Measurements from ENCODE around the gene SLC25A4. TPM values are rescaled to one million over a fixed set of nuclear protein-coding genes. Genes with fewer than 3 reads are reported as not detected.

The SLC25A4 gene
- polyA plus RNA-seq, 4 donors = 28.0 to 66.9 (median 43.7) TPM

GRCh38 chr4:185124006-185124405, 19.1 kb upstream of the SLC25A4 start:
- Histone ChIP-seq H3K27ac (ENCODE audit: low read depth in 1 of 3, low read length in 2 of 3) (no peak overlapping the region), H3K4me3 (ENCODE audit: low read depth in 1 of 3, low read length in 3 of 3) (no peak overlapping the region), H3K9me3 (ENCODE audit: control insufficient read depth in 2 of 2, insufficient read depth in 1 of 2, low read depth in 1 of 2, low read length in 1 of 2) (no peaks in the 10 kb centered on the region), H3K36me3 (ENCODE audit: control insufficient read depth in 3 of 3, insufficient read depth in 2 of 3, low read depth in 1 of 3, low read length in 3 of 3) (no peaks in the 10 kb centered on the region), H3K27me3 (ENCODE audit: control insufficient read depth in 3 of 3, insufficient read depth in 3 of 3, low read length in 3 of 3) (peaks cover 0 to 46% (median 7%) of the 10 kb centered on the region in 3 donors), H3K4me1 (ENCODE audit: control insufficient read depth in 3 of 3, insufficient read depth in 2 of 3, low read depth in 1 of 3, low read length in 2 of 3) (peaks cover 0 to 12% (median 0%) of the 10 kb centered on the region in 3 donors)
- FAIRE-seq = no peak
- DNase-seq = no peak
- 48 to 59% (median 55%) methylated on average over 3 of the region's 3 CpGs for WGBS, 3 donors

GRCh38 chr4:185127021-185127925, 15.8 kb upstream of the SLC25A4 start:
- Histone ChIP-seq H3K4me3 (ENCODE audit: low read depth in 1 of 3, low read length in 3 of 3) (peak overlapping the region in 2 of 3 donors; percentile 23 to 50), H3K9me3 (ENCODE audit: control insufficient read depth in 2 of 2, insufficient read depth in 1 of 2, low read depth in 1 of 2, low read length in 1 of 2) (no peaks in the 10 kb centered on the region), H3K27ac (ENCODE audit: low read depth in 1 of 3, low read length in 2 of 3) (no peak overlapping the region), H3K4me1 (ENCODE audit: control insufficient read depth in 3 of 3, insufficient read depth in 2 of 3, low read depth in 1 of 3, low read length in 2 of 3) (peaks cover 0 to 13% (median 0%) of the 10 kb centered on the region in 3 donors), H3K36me3 (ENCODE audit: control insufficient read depth in 3 of 3, insufficient read depth in 2 of 3, low read depth in 1 of 3, low read length in 3 of 3) (no peaks in the 10 kb centered on the region), H3K27me3 (ENCODE audit: control insufficient read depth in 3 of 3, insufficient read depth in 3 of 3, low read length in 3 of 3) (peaks cover 2 to 43% (median 7%) of the 10 kb centered on the region in 3 donors)
- DNase-seq (peak in 1 of 2 donors; percentile 41), FAIRE-seq (no peak)
- 11% methylated on average over 62 to 64 of the region's 64 CpGs for WGBS, 3 donors

GRCh38 chr4:185128272-185129119, 14.6 kb upstream of the SLC25A4 start:
- H3K36me3 ChIP-seq (ENCODE audit: control insufficient read depth in 3 of 3, insufficient read depth in 2 of 3, low read depth in 1 of 3, low read length in 3 of 3) = no peaks in the 10 kb centered on the region
- H3K4me3 ChIP-seq (ENCODE audit: low read depth in 1 of 3, low read length in 3 of 3) = peak overlapping the region in 2 of 3 donors; percentile 40 to 51
- FAIRE-seq (no peak), DNase-seq (peak in 1 of 2 donors; percentile 46)
- H3K9me3 ChIP-seq (ENCODE audit: control insufficient read depth in 2 of 2, insufficient read depth in 1 of 2, low read depth in 1 of 2, low read length in 1 of 2) = no peaks in the 10 kb centered on the region
- peaks cover 2 to 41% (median 7%) of the 10 kb centered on the region in 3 donors for H3K27me3 ChIP-seq (ENCODE audit: control insufficient read depth in 3 of 3, insufficient read depth in 3 of 3, low read length in 3 of 3)
- H3K27ac ChIP-seq (ENCODE audit: low read depth in 1 of 3, low read length in 2 of 3) = no peak overlapping the region
- WGBS, 3 donors = 2 to 3% (median 2%) methylated on average over 64 to 74 of the region's 74 CpGs
- peaks cover 0 to 13% (median 0%) of the 10 kb centered on the region in 3 donors for H3K4me1 ChIP-seq (ENCODE audit: control insufficient read depth in 3 of 3, insufficient read depth in 2 of 3, low read depth in 1 of 3, low read length in 2 of 3)

GRCh38 chr4:185134307-185134869, 8.7 kb upstream of the SLC25A4 start:
- H3K27me3 ChIP-seq (ENCODE audit: control insufficient read depth in 3 of 3, insufficient read depth in 3 of 3, low read length in 3 of 3) = peaks cover 0 to 3% (median 2%) of the 10 kb centered on the region in 3 donors
- H3K9me3 ChIP-seq (ENCODE audit: control insufficient read depth in 2 of 2, insufficient read depth in 1 of 2, low read depth in 1 of 2, low read length in 1 of 2) = no peaks in the 10 kb centered on the region
- WGBS, 3 donors = 37 to 42% (median 39%) methylated on average over 3 of the region's 3 CpGs
- peak; percentile 54 to 68 for DNase-seq
- no peak overlapping the region for H3K4me3 ChIP-seq (ENCODE audit: low read depth in 1 of 3, low read length in 3 of 3)
- no peak overlapping the region for H3K27ac ChIP-seq (ENCODE audit: low read depth in 1 of 3, low read length in 2 of 3)
- no peak for FAIRE-seq
- no peaks in the 10 kb centered on the region for H3K36me3 ChIP-seq (ENCODE audit: control insufficient read depth in 3 of 3, insufficient read depth in 2 of 3, low read depth in 1 of 3, low read length in 3 of 3)
- H3K4me1 ChIP-seq (ENCODE audit: control insufficient read depth in 3 of 3, insufficient read depth in 2 of 3, low read depth in 1 of 3, low read length in 2 of 3) = no peaks in the 10 kb centered on the region

- FAIRE-seq (no peak), DNase-seq (no peak)
- Histone ChIP-seq H3K4me1 (ENCODE audit: control insufficient read depth in 3 of 3, insufficient read depth in 2 of 3, low read depth in 1 of 3, low read length in 2 of 3) (peaks cover 0 to 4% (median 2%) of the 10 kb centered on the region in 3 donors), H3K9me3 (ENCODE audit: control insufficient read depth in 2 of 2, insufficient read depth in 1 of 2, low read depth in 1 of 2, low read length in 1 of 2) (no peaks in the 10 kb centered on the region), H3K27ac (ENCODE audit: low read depth in 1 of 3, low read length in 2 of 3) (no peak overlapping the region), H3K36me3 (ENCODE audit: control insufficient read depth in 3 of 3, insufficient read depth in 2 of 3, low read depth in 1 of 3, low read length in 3 of 3) (no peaks in the 10 kb centered on the region), H3K4me3 (ENCODE audit: low read depth in 1 of 3, low read length in 3 of 3) (no peak overlapping the region), H3K27me3 (ENCODE audit: control insufficient read depth in 3 of 3, insufficient read depth in 3 of 3, low read length in 3 of 3) (peaks cover 0 to 4% (median 2%) of the 10 kb centered on the region in 3 donors)
- 80 to 84% (median 81%) methylated on average over 24 of the region's 24 CpGs for WGBS, 3 donors
Observed at GRCh38 chr4:185137233-185137925, 5.7 kb upstream of the SLC25A4 start.

- no peak overlapping the region for H3K4me3 ChIP-seq (ENCODE audit: low read depth in 1 of 3, low read length in 3 of 3)
- H3K27ac ChIP-seq (ENCODE audit: low read depth in 1 of 3, low read length in 2 of 3) = no peak overlapping the region
- no peaks in the 10 kb centered on the region for H3K36me3 ChIP-seq (ENCODE audit: control insufficient read depth in 3 of 3, insufficient read depth in 2 of 3, low read depth in 1 of 3, low read length in 3 of 3)
- 69 to 73% (median 69%) methylated on average over 10 of the region's 10 CpGs for WGBS, 3 donors
- FAIRE-seq = no peak
- H3K4me1 ChIP-seq (ENCODE audit: control insufficient read depth in 3 of 3, insufficient read depth in 2 of 3, low read depth in 1 of 3, low read length in 2 of 3) = peaks cover 0 to 6% (median 4%) of the 10 kb centered on the region in 3 donors
- H3K9me3 ChIP-seq (ENCODE audit: control insufficient read depth in 2 of 2, insufficient read depth in 1 of 2, low read depth in 1 of 2, low read length in 1 of 2) = no peaks in the 10 kb centered on the region
- peaks cover 0 to 8% (median 2%) of the 10 kb centered on the region in 3 donors for H3K27me3 ChIP-seq (ENCODE audit: control insufficient read depth in 3 of 3, insufficient read depth in 3 of 3, low read length in 3 of 3)
- no peak for DNase-seq
Observed at GRCh38 chr4:185138161-185138560, 4.9 kb upstream of the SLC25A4 start.

- H3K27ac ChIP-seq (ENCODE audit: low read depth in 1 of 3, low read length in 2 of 3) = no peak overlapping the region
- H3K4me1 ChIP-seq (ENCODE audit: control insufficient read depth in 3 of 3, insufficient read depth in 2 of 3, low read depth in 1 of 3, low read length in 2 of 3) = peaks cover 0 to 6% (median 4%) of the 10 kb centered on the region in 3 donors
- H3K36me3 ChIP-seq (ENCODE audit: control insufficient read depth in 3 of 3, insufficient read depth in 2 of 3, low read depth in 1 of 3, low read length in 3 of 3) = peaks cover 0 to 2% (median 0%) of the 10 kb centered on the region in 3 donors
- 76 to 81% (median 76%) methylated on average over 6 of the region's 6 CpGs for WGBS, 3 donors
- FAIRE-seq (no peak), DNase-seq (no peak)
- H3K27me3 ChIP-seq (ENCODE audit: control insufficient read depth in 3 of 3, insufficient read depth in 3 of 3, low read length in 3 of 3) = peaks cover 0 to 8% (median 2%) of the 10 kb centered on the region in 3 donors
- no peak overlapping the region for H3K4me3 ChIP-seq (ENCODE audit: low read depth in 1 of 3, low read length in 3 of 3)
- H3K9me3 ChIP-seq (ENCODE audit: control insufficient read depth in 2 of 2, insufficient read depth in 1 of 2, low read depth in 1 of 2, low read length in 1 of 2) = no peaks in the 10 kb centered on the region
Observed at GRCh38 chr4:185139736-185140135, 3.3 kb upstream of the SLC25A4 start.

Data from small intestine (tissue), 7 donors.